GM12878 (cell line): ENCODE results near the gene PTAFR. TPM values are rescaled to one million over a fixed set of nuclear protein-coding genes. Genes with fewer than 3 reads are reported as not detected.

Source experiments
- CUX1 ChIP-seq: IDR thresholded peaks from 2 replicates; pipeline ENCODE4 v1.6.1; 2012; ENCODE audit warnings: improper control_type of control experiment, low read depth, low read length; ENCODE audit not compliant: insufficient replicate concordance
- E2F4 ChIP-seq: IDR thresholded peaks from 2 replicates; pipeline ENCODE4 v1.6.1; 2012; ENCODE audit warnings: low read depth, low read length, improper control_type of control experiment
- KAT2A ChIP-seq: conservative IDR thresholded peaks from 2 replicates; pipeline ENCODE4 v1.6.1; 2011; ENCODE audit warnings: low read depth, low read length; ENCODE audit not compliant: control insufficient read depth
- KLF5 ChIP-seq: fragments of 450-650 bp; IDR thresholded peaks from 2 replicates; pipeline ENCODE4 v1.6.1; 2014; ENCODE audit warnings: mild to moderate bottlenecking; ENCODE audit not compliant: partially characterized antibody
- MTA3 ChIP-seq: IDR thresholded peaks from 2 replicates; pipeline ENCODE4 v1.6.1; 2012; ENCODE audit warnings: low read length, inconsistent platforms, borderline replicate concordance
- NFXL1 ChIP-seq: fragments of 450-650 bp; IDR thresholded peaks from 2 replicates; pipeline ENCODE4 v1.6.1; 2017; ENCODE audit warnings: antibody characterized with exemption, mild to moderate bottlenecking, borderline replicate concordance
- POU2F2 ChIP-seq: IDR thresholded peaks from 3 replicates; pipeline ENCODE4 v1.6.1; 2011; ENCODE audit warnings: low read depth, mild to moderate bottlenecking, low read length, borderline replicate concordance
- SMAD5 ChIP-seq: IDR thresholded peaks from 2 replicates; pipeline ENCODE4 v1.6.1; 2016; ENCODE audit warnings: antibody characterized with exemption, low read depth
- YBX1 ChIP-seq: fragments of 450-650 bp; IDR thresholded peaks from 2 replicates; pipeline ENCODE4 v1.6.1; 2016; ENCODE audit warnings: antibody characterized with exemption
- ZBTB11 ChIP-seq: fragments of 450-650 bp; formaldehyde crosslinking; IDR thresholded peaks from 2 replicates; pipeline ENCODE4 v1.5.0; 2022; ENCODE audit warnings: mild to moderate bottlenecking, missing genetic modification characterization
- polyA plus RNA-seq, 11 experiments: library from polyadenylated mRNA; depleted of rRNA in 4 of 11; unstranded in 6 of 11; stranded (reverse) in 5 of 11; fragments of >200 nt; fragmentation: Nextera tagmentation in 4 of 11; fragmentation: Illumina TruSeq in 1 of 11; extraction: Ambion mirVana in 4 of 11; extraction: Trizol in 1 of 11; gene quantifications; 1 replicate in 1 of 11; 2 replicates in 10 of 11; pipeline versions ENCODE4 v1.2.1 to v1.2.3, GENCODE V29; 2011 to 2016; ENCODE audit warnings: inconsistent platforms in 2 of 11, missing spikeins in 2 of 11, low read depth in 1 of 11
- total RNA-seq, 4 experiments: library from RNA; depleted of rRNA in 3 of 4; stranded (reverse); fragments of >200 nt in 3 of 4; fragmentation: Illumina TruSeq in 1 of 4; extraction: Trizol in 1 of 4; gene quantifications; 2 replicates each; pipeline versions ENCODE4 v1.2.1 to v1.2.3, GENCODE V29; 2013 to 2021
- TF ChIP-seq, protein P1 (sequence below): fragments of 450-650 bp; IDR thresholded peaks from 2 replicates; pipeline ENCODE4 v1.6.1; 2016; ENCODE audit warnings: mild to moderate bottlenecking
- TF ChIP-seq, protein P2 (sequence below), 3 experiments: IDR thresholded peaks in 2 of 3; conservative IDR thresholded peaks in 1 of 3; 2 replicates each; pipeline ENCODE4 v1.5.1; 2011; ENCODE audit warnings: low read depth in 3 of 3, low read length in 3 of 3, mild to moderate bottlenecking in 3 of 3, control low read depth in 2 of 3, moderate library complexity in 2 of 3, inconsistent platforms in 1 of 3, mixed read lengths in 1 of 3; ENCODE audit not compliant: control insufficient read depth in 2 of 3, insufficient read depth in 1 of 3; ENCODE audit errors: extremely low read depth in 1 of 3

The PTAFR gene
- total and polyA plus RNA-seq, 10 of the 15 experiments (the other 5 are each of a cell fraction or from before 2014, with no cell fraction given) = 17.5 to 251 (median 27.7) TPM

- TF ChIP-seq MTA3 = peak; percentile 94
- TF ChIP-seq CUX1 = no peak
- TF ChIP-seq ZBTB11 (CRISPR knock-in tag) = no peak
- TF ChIP-seq YBX1 = no peak
- TF ChIP-seq, protein P1, sequence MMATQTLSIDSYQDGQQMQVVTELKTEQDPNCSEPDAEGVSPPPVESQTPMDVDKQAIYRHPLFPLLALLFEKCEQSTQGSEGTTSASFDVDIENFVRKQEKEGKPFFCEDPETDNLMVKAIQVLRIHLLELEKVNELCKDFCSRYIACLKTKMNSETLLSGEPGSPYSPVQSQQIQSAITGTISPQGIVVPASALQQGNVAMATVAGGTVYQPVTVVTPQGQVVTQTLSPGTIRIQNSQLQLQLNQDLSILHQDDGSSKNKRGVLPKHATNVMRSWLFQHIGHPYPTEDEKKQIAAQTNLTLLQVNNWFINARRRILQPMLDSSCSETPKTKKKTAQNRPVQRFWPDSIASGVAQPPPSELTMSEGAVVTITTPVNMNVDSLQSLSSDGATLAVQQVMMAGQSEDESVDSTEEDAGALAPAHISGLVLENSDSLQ = peak; percentile 70
- TF ChIP-seq KAT2A = no peak
- peak; percentile 88 for TF ChIP-seq KLF5
- TF ChIP-seq, protein P2, sequence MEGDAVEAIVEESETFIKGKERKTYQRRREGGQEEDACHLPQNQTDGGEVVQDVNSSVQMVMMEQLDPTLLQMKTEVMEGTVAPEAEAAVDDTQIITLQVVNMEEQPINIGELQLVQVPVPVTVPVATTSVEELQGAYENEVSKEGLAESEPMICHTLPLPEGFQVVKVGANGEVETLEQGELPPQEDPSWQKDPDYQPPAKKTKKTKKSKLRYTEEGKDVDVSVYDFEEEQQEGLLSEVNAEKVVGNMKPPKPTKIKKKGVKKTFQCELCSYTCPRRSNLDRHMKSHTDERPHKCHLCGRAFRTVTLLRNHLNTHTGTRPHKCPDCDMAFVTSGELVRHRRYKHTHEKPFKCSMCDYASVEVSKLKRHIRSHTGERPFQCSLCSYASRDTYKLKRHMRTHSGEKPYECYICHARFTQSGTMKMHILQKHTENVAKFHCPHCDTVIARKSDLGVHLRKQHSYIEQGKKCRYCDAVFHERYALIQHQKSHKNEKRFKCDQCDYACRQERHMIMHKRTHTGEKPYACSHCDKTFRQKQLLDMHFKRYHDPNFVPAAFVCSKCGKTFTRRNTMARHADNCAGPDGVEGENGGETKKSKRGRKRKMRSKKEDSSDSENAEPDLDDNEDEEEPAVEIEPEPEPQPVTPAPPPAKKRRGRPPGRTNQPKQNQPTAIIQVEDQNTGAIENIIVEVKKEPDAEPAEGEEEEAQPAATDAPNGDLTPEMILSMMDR (IDR thresholded peaks at IDR 0.05 in 2 of 3, conservative IDR thresholded peaks at IDR 0.05 in 1 of 3; ENCODE audit: control insufficient read depth in 2 of 3, extremely low read depth in 1 of 3, insufficient read depth in 1 of 3, low read depth in 3 of 3, low read length in 3 of 3) = no peak
- TF ChIP-seq E2F4 = no peak
- TF ChIP-seq NFXL1 = no peak
- TF ChIP-seq SMAD5 = no peak
- TF ChIP-seq POU2F2 = peak; percentile 48; the same call in 1 of the 3 replicates
Measured at GRCh38 chr1:28199328-28200233, 23.1 kb upstream of the PTAFR start (continued).
